ENCODE data around the gene PEX14. TPM values are rescaled to one million over a fixed set of nuclear protein-coding genes. Genes with fewer than 3 reads are reported as not detected.

The PEX14 gene
- total and polyA plus RNA-seq, 2 experiments from 2014 or later = 10.0 to 20.9 TPM

- Histone ChIP-seq H3K9me3 (ENCODE audit: low read depth) (no peaks in the 10 kb centered on the region), H3K27ac (no peak overlapping the region), H3K36me3 (replicated peaks; ENCODE audit: insufficient read depth, low read depth) (no peaks in the 10 kb centered on the region), H3K4me2 (no peak overlapping the region), H2AFZ (no peak overlapping the region), H3K4me3 (no peak overlapping the region), H3K79me2 (no peaks in the 10 kb centered on the region), H4K20me1 (ENCODE audit: insufficient read depth, poor library complexity, severe bottlenecking) (no peaks in the 10 kb centered on the region), H3K9me2 (replicated peaks; ENCODE audit: insufficient read depth) (no peaks in the 10 kb centered on the region), H3K27me3 (no peaks in the 10 kb centered on the region), H3K4me1 (ENCODE audit: insufficient read depth) (peaks cover 8% of the 10 kb centered on the region)
- 95% methylated on average over 11 of the region's 12 CpGs for WGBS (ENCODE audit: low lambda C conversion rate, missing lambda C conversion rate)
- TF ChIP-seq EZH2phosphoT487 (IDR thresholded peaks at IDR 0.05; ENCODE audit: low read depth, severe bottlenecking, unreplicated experiment) (no peak), CTCF (IDR thresholded peaks at IDR 0.05; ENCODE audit: poor library complexity) (no peak), EZH2 (IDR thresholded peaks at IDR 0.05; ENCODE audit: borderline replicate concordance) (no peak)
- DNase-seq (ENCODE audit: low spot score) = no peak
Observed at GRCh38 chr1:10623686-10624145, 149.0 kb downstream of the PEX14 start.

GRCh38 chr1:10624256-10625050 lies 149.7 kb downstream of the PEX14 start:
- DNase-seq (ENCODE audit: low spot score) = no peak
- WGBS (ENCODE audit: low lambda C conversion rate, missing lambda C conversion rate) = 94% methylated on average over 26 of the region's 26 CpGs
- TF ChIP-seq CTCF (IDR thresholded peaks at IDR 0.05; ENCODE audit: poor library complexity) (no peak), EZH2phosphoT487 (IDR thresholded peaks at IDR 0.05; ENCODE audit: low read depth, severe bottlenecking, unreplicated experiment) (no peak), EZH2 (IDR thresholded peaks at IDR 0.05; ENCODE audit: borderline replicate concordance) (no peak)
- peaks cover 8% of the 10 kb centered on the region for H3K4me1 ChIP-seq (ENCODE audit: insufficient read depth)
- no peaks in the 10 kb centered on the region for H4K20me1 ChIP-seq (ENCODE audit: insufficient read depth, poor library complexity, severe bottlenecking)
- H3K27me3 ChIP-seq = no peaks in the 10 kb centered on the region
- H3K36me3 ChIP-seq (replicated peaks; ENCODE audit: insufficient read depth, low read depth) = no peaks in the 10 kb centered on the region
- H3K4me3 ChIP-seq = no peak overlapping the region
- H3K9me3 ChIP-seq (ENCODE audit: low read depth) = no peaks in the 10 kb centered on the region
- H3K9me2 ChIP-seq (replicated peaks; ENCODE audit: insufficient read depth) = no peaks in the 10 kb centered on the region
- no peaks in the 10 kb centered on the region for H3K79me2 ChIP-seq
- H3K27ac ChIP-seq = no peak overlapping the region
- H2AFZ ChIP-seq = no peak overlapping the region
- no peak overlapping the region for H3K4me2 ChIP-seq

- Histone ChIP-seq H3K9me3 (ENCODE audit: low read depth) (no peaks in the 10 kb centered on the region), H3K4me3 (no peak overlapping the region), H3K4me1 (ENCODE audit: insufficient read depth) (peaks cover 8% of the 10 kb centered on the region), H3K4me2 (no peak overlapping the region), H3K79me2 (no peaks in the 10 kb centered on the region), H3K27me3 (no peaks in the 10 kb centered on the region), H3K36me3 (replicated peaks; ENCODE audit: insufficient read depth, low read depth) (no peaks in the 10 kb centered on the region), H3K27ac (no peak overlapping the region), H2AFZ (no peak overlapping the region), H4K20me1 (ENCODE audit: insufficient read depth, poor library complexity, severe bottlenecking) (no peaks in the 10 kb centered on the region), H3K9me2 (replicated peaks; ENCODE audit: insufficient read depth) (no peaks in the 10 kb centered on the region)
- 87% methylated on average over 9 of the region's 9 CpGs for WGBS (ENCODE audit: low lambda C conversion rate, missing lambda C conversion rate)
- no peak for DNase-seq (ENCODE audit: low spot score)
- no peak for TF ChIP-seq EZH2phosphoT487 (IDR thresholded peaks at IDR 0.05; ENCODE audit: low read depth, severe bottlenecking, unreplicated experiment)
- no peak for TF ChIP-seq EZH2 (IDR thresholded peaks at IDR 0.05; ENCODE audit: borderline replicate concordance)
- TF ChIP-seq CTCF (IDR thresholded peaks at IDR 0.05; ENCODE audit: poor library complexity) = no peak
Observed at GRCh38 chr1:10625076-10625475, 150.3 kb downstream of the PEX14 start.

Measured in hepatocyte (in vitro differentiated cells).